ENCODE results near the gene FSTL3. TPM values are rescaled to one million over a fixed set of nuclear protein-coding genes. Genes with fewer than 3 reads are reported as not detected.

FSTL3 gene
- total RNA-seq, 4 donors from 2014 or later: 582 to 977 (median 642) TPM

- no peaks in the 10 kb centered on the region for H3K27me3 ChIP-seq
- H3K4me3 ChIP-seq: no peak overlapping the region
- no peak overlapping the region for H3K27ac ChIP-seq
- H3K36me3 ChIP-seq: peaks cover 0 to 20% (median 0%) of the 10 kb centered on the region in 3 donors
- H3K9me3 ChIP-seq: no peaks in the 10 kb centered on the region
- 59 to 65% methylated on average over 16 to 28 of the region's 31 CpGs for WGBS, 2 donors
- DNase-seq (ENCODE audit: low spot score in 2 of 2): no peak
- no peak for TF ChIP-seq CTCF (IDR thresholded peaks at IDR 0.05)
- TF ChIP-seq EP300 (IDR thresholded peaks at IDR 0.05): no peak
- no peak for TF ChIP-seq POLR2A (IDR thresholded peaks at IDR 0.05)
- H3K4me1 ChIP-seq: peaks cover 0 to 16% (median 4%) of the 10 kb centered on the region in 4 donors
These were observed 9.3 kb downstream of the FSTL3 start for GRCh38 chr19:685454-685931.

GRCh38 chr19:686589-687297 lies 10.6 kb downstream of the FSTL3 start:
- no peak overlapping the region for H3K27ac ChIP-seq
- no peak overlapping the region for H3K4me3 ChIP-seq
- WGBS, 2 donors: 69 to 74% methylated on average over 13 to 14 of the region's 17 CpGs
- H3K4me1 ChIP-seq: peaks cover 0 to 8% (median 0%) of the 10 kb centered on the region in 4 donors
- DNase-seq (ENCODE audit: low spot score in 2 of 2): no peak
- no peaks in the 10 kb centered on the region for H3K27me3 ChIP-seq
- H3K36me3 ChIP-seq: peaks cover 0 to 13% (median 0%) of the 10 kb centered on the region in 3 donors
- no peaks in the 10 kb centered on the region for H3K9me3 ChIP-seq
- TF ChIP-seq CTCF (IDR thresholded peaks at IDR 0.05) (no peak), EP300 (IDR thresholded peaks at IDR 0.05) (no peak), POLR2A (IDR thresholded peaks at IDR 0.05) (no peak)

GRCh38 chr19:687569-688166 lies 11.5 kb downstream of the FSTL3 start:
- no peak for DNase-seq (ENCODE audit: low spot score in 2 of 2)
- Histone ChIP-seq H3K4me1 (peaks cover 0 to 8% (median 0%) of the 10 kb centered on the region in 4 donors), H3K36me3 (peaks cover 0 to 4% (median 0%) of the 10 kb centered on the region in 3 donors), H3K27ac (no peak overlapping the region), H3K27me3 (no peaks in the 10 kb centered on the region), H3K9me3 (no peaks in the 10 kb centered on the region), H3K4me3 (no peak overlapping the region)
- TF ChIP-seq POLR2A (IDR thresholded peaks at IDR 0.05) (no peak), EP300 (IDR thresholded peaks at IDR 0.05) (no peak), CTCF (IDR thresholded peaks at IDR 0.05) (no peak)
- 80 to 87% methylated on average over 10 to 11 of the region's 11 CpGs for WGBS, 2 donors

- TF ChIP-seq EP300 (IDR thresholded peaks at IDR 0.05) (no peak), POLR2A (IDR thresholded peaks at IDR 0.05) (no peak), CTCF (IDR thresholded peaks at IDR 0.05) (no peak)
- no peaks in the 10 kb centered on the region for H3K36me3 ChIP-seq
- WGBS, 2 donors: 71 to 75% methylated on average over 15 of the region's 15 CpGs
- no peak overlapping the region for H3K27ac ChIP-seq
- no peaks in the 10 kb centered on the region for H3K27me3 ChIP-seq
- no peaks in the 10 kb centered on the region for H3K9me3 ChIP-seq
- H3K4me3 ChIP-seq: no peak overlapping the region
- no peak for DNase-seq (ENCODE audit: low spot score in 2 of 2)
- H3K4me1 ChIP-seq: peaks cover 0 to 8% (median 0%) of the 10 kb centered on the region in 4 donors
These were observed 12.0 kb downstream of the FSTL3 start for GRCh38 chr19:688214-688613.

GRCh38 chr19:688992-689391 lies 12.8 kb downstream of the FSTL3 start:
- no peak overlapping the region for H3K4me3 ChIP-seq
- no peaks in the 10 kb centered on the region for H3K36me3 ChIP-seq
- H3K27me3 ChIP-seq: no peaks in the 10 kb centered on the region
- 83 to 92% methylated on average over 17 of the region's 17 CpGs for WGBS, 2 donors
- no peaks in the 10 kb centered on the region for H3K9me3 ChIP-seq
- TF ChIP-seq CTCF (IDR thresholded peaks at IDR 0.05): no peak
- no peak overlapping the region for H3K27ac ChIP-seq
- DNase-seq (ENCODE audit: low spot score in 2 of 2): no peak
- H3K4me1 ChIP-seq: peaks cover 0 to 8% (median 0%) of the 10 kb centered on the region in 4 donors

All from tibial nerve (tissue), 4 donors.